CD4-positive, alpha-beta T cell treated with Interleukin-17A for 1 hour (primary cell): ENCODE results near the gene SSBP3.
"Not testable (repeated sequence)": the region's sequence is repeated elsewhere in the genome, so short reads cannot be mapped to it uniquely, and the experiment has no call there.

Source experiments
- DNase-seq: peaks from one replicate; pipeline ENCODE4 v3.0.0-alpha.2; 2020

Gene SSBP3

DNA sequence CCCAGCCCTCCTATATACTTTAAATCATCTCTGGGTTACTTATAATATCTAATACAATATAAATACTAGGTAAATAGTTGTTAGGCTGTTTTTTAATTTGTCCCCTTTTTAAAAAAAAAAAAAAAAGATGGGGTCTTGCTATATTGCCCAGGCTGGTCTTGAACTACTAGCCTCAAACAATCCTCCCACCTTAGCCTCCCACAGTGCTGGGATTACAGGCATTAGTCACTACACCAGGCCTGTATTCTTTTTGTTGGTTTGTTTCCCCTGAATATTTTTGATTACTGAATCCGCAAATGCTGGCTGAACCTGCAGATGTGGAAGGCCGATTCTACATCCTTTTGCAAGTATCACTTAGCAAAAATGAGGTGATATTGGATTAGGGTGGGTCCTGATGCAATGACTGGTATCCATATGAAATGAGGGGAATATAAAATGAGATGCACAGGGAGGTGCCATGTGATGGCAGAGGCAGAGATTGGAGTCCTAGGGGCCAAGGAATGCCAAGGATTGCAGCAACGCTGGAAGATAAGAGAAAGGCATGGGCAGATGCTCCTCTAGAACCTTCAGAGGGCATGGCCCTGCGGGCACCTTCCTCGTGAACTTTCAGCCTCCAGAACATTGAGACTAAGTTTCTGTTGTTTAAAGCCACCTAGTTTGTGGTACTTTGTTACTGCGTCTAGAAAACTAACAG is 58.8 kb downstream of the SSBP3 start:
- no peak for DNase-seq

DNA sequence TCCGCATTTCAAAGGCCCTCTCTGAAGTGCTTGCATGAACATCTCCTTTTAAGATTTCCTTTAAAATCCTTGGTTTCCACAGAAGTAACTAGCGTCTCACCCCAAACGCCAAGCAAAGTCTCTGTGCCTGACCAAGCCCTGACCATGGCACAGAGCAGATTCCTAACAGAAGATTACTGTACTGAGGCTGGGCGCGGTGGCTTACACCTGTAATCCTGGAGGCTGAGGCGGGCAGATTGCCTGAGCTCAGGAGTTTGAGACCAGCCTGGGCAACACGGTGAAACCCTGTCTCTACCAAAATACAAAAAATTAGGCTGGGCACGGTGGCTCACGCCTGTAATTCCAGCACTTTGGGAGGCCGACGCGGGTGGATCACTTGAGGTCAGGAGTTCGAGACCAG is 60.6 kb downstream of the SSBP3 start:
- not testable (repeated sequence) for DNase-seq

DNA sequence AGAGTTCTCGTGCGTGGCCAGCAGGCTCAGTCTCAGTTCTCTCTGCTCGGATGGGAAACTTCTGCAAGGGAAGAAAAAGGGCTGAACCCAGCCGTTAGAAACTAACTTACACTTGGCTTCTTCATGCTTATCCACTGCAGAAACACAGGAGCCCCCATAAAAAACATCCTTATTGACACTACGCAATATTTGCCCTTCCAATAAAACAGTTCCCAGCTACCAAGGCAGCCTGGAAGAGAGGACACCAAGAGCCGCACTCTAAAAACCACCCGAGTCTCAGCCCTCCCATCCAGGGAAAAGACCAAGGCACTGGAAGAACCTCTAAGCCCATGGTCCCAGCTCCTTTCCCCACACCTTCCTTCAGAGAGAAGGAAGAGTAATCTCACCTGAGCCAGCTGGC is 61.1 kb downstream of the SSBP3 start:
- no peak for DNase-seq

DNA sequence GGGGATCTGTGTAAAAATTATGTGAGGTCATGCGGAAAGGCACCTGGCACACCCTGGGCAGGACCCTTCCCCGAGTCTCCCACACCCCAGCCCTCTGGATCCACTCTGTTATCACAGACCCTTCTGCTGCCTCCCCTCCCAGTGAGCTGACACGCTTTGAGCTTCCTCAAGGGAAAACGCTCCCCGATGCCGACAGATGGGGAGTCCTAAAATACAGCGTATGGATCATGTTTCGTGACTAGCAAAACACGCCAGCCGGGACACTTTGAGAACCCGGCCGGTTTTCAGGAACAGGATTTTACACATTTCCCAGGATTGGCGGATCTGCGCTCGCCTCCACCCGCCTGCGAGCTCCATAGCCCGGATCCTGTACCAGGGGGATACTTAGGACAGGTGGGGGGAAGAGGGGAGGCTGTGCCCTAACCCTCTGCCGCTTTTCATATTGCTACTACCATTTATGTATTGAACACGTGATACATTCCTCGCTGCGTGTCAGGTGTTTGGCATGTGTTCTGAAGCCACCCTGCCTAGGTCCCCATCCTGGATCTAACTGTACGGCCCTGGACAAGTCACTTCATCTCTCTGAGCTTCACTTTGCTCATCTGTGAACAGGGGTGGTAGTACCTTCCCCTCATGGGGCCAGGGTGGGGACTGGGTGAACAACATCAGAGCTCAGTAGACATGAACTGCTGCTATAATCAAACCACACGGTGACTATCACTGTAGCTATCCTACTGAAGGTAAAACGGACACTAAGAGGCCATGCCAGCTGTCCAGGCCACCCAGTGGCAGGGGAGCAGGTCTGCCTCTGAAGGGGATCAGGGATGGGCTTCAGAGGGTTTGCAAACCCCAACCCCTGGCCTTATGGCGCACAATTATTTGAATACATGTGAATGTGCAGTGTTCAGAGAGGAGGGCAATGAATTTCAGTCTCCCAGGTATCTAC is 63.2 kb downstream of the SSBP3 start:
- no peak for DNase-seq

DNA sequence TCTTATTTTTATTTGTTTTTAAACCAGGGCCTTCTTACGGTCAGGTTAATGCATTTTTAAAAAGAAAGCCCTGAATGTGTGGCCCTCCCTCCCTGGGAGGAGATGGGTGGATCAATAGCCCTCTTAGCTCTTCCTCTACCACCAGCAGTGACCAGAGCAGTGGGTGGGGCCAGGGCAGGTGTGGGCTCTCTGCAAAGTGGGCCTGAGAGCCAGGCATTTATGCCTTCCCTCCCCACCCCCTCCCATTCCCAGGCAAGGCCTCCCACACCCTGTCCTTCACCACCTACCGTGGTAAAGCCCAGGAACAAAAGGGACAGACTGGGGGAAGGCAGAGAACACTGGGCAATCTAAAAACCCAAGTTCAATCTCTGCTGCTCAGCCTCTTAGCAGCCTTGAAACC is 63.9 kb downstream of the SSBP3 start:
- DNase-seq, result no peak

DNA sequence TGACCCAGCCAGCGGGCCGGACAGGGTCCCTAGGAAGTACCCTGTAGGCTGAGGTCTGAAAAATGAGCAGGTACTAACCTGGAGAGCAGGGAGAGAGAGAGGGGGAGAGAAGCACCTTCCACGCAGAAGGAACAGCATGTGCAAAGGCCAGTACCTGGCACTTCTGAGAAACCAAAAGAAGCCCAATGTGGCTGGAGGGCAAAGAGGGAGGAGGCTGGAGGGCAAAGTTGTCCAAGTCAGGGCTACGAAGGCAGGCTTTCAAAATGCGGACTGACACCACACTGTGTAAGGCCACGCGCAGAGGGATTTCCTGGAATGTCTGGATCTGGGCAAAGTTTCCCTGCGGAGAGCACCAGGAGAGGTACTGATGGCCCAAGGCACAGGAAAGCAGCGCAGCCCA is 64.4 kb downstream of the SSBP3 start:
- DNase-seq, result no peak

DNA sequence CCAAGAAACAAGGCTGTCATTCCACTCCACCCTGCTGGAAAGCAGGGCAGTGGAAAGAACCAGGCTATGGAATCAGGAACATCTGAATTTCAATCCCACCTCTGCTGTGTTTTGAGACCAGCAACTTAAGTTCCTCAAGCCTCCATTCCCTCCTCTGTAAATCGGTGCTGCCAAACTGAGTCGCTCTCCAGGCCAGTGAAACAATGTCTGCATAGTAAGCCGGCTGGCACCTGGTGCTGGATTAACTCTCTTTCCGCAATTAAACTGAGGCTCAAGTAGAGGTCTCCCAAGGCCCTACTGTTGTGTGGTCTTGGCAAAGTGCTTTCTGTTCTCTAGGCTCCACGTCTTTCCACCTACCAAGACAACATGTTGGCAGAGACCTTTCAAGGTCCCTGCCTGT is 65.3 kb downstream of the SSBP3 start:
- no peak for DNase-seq

DNA sequence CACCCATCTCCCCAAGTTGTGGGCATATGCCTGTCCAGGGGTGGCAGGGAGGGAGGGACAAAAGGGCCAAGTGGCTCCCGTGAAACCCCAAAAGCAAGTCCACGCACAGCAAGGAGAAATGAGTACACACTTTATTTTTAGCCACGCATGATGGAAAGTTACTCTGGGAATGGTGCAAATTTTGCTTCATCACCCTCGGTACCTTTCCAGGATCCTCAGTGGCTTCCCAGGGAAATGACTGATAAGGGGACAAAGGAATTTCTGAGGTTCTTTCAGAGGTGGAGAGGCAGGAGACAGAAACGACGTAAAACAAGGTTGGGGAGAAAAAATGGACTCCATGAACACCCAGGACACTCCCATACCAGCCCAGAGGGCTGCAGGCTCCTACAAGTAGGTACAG is 65.8 kb downstream of the SSBP3 start:
- no peak for DNase-seq

DNA sequence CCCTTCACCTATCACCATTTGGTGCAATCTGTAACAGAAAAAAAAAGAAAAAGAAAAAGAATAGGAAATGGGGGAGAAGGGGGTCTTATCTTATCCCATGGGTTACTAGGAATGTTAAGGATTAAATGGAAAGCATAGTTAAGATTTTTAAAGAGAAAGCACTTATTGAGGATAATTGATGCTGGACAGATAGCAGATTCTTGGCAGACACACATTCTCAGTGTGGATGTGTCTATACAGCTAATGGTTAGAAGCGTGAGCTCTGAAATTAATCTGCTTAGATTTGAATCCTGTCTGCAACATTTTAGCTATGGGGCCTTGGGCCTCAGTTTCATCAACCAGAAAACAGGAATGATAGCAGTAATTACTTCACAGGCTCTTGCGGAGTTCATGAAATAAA is 67.1 kb downstream of the SSBP3 start:
- no peak for DNase-seq

DNA sequence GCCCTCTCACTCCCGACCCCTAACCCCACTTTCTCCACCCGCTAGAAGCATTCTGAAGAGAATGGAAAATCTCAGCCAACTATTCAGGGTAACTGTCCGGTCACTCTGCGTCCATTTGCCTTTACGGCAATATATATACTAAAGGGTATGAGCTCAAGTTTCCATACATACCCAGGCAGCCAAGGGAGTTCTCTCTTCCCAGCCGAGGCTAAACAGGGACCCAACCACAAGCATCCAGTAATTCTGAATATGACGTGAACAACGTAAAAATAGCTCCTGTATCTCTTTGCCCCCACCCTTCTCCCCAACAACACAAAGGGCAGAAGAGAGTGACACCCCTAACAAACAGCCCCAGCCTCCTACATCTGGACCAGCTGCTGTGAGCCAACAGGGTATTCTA is 67.7 kb downstream of the SSBP3 start:
- no peak for DNase-seq

DNA sequence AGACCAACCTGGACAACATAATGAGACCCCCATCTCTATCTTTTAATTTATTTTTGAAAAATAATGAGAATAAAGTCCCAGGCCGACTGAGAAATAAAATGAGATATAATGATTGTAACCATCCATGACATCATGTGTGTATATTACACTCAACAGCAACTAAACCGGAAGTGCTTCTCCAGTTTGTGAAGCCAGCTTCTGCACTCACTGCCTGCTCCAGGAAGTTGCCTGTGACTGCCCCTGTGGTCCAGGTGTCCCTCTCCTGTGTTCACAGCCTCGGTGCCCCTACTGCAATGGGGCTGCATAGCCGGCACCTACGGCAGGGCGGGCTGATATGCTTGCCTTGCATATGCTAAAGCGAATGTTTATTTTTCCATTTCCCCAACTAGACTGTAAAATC is 68.3 kb downstream of the SSBP3 start:
- DNase-seq, result no peak

DNA sequence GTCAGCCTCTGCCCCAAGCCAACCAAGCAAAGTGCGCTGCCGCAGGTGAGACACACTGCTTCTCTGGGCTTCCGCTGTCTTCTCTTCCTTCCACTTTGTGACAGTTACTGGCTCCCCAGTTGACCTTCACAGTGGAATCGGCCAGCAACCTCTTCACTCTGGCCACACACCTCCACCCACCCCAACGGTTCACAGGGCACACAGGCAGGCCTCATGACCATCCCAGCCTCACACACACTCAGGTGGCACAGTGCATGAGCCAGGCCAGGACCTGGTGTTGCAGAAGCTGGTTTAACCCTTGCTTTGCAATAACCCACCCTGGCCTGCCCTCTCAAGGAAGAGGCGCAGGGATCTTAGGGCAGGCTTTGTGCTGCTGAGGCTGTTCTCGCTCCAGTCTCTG is 69.2 kb downstream of the SSBP3 start:
- no peak for DNase-seq

DNA sequence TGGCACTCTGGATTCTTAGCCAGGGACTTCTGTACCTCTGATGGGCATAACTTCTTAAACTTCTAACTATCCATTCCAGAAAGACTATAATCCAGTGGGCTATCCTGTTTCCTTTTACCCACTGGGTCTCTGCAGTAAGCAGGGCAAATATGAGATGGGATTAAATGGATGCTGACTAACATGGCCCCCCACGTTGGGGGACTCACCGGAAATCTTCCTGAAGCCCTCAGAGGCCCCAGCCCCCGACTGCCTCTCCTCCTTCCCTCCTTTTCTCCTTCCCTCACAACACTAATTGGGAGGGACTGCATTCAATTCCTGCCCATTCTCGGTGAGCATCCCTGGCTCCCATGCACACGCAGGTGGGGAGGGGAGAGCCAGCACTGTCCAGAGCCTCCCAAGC is 70.1 kb downstream of the SSBP3 start:
- DNase-seq, result no peak

DNA sequence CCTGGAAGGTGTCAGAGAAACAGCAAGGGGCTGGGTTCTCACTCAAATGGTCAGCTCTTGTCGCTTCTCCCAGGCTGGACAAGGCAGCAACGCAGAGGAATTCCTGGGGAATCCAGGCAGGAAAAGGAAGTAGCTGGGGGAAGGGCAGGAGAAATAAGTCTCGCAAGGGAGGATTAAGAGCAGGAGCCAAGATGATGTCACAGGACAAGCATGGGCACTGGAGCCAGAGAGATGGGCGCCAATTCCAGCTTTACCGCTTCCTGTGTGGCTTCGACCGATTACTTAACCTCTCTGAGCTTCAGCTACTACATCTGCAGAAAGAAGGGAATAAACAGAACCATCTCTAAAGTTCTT is 70.5 kb downstream of the SSBP3 start:
- no peak for DNase-seq

DNA sequence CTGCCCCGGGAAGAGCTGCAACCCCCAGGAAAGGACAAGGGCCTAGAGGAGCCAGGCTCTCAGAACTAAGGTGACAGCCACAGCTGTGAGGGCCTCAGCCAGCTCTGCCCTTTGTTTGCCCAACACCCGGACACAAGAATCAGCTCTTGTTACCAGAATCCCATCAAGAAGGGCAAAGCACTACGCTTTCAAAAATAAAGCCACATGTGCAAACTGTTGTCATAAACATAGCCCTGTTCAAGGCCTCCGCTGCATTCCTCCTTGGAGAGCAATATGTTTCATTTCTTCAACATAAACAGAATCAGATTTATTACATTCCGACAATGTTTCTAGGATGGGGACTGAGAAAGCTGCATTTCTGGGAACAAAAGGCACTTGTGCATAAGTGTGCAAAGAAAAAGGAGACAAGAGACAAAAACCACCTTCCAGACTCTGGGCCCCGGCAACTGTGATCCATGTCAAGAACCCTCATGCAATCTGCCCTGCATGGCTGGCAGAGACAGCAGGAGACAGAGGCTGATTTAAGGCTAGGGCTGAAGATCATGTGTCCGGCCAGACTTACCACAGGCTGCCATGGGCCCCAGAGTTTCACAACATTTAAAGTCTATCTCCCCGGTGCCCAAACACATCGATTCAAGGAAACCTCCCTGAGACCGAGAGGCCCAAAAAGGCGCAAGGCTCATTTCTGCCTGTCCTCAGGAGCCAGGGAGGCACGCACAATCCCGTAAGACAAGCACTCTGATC is 71.0 kb downstream of the SSBP3 start:
- no peak for DNase-seq

DNA sequence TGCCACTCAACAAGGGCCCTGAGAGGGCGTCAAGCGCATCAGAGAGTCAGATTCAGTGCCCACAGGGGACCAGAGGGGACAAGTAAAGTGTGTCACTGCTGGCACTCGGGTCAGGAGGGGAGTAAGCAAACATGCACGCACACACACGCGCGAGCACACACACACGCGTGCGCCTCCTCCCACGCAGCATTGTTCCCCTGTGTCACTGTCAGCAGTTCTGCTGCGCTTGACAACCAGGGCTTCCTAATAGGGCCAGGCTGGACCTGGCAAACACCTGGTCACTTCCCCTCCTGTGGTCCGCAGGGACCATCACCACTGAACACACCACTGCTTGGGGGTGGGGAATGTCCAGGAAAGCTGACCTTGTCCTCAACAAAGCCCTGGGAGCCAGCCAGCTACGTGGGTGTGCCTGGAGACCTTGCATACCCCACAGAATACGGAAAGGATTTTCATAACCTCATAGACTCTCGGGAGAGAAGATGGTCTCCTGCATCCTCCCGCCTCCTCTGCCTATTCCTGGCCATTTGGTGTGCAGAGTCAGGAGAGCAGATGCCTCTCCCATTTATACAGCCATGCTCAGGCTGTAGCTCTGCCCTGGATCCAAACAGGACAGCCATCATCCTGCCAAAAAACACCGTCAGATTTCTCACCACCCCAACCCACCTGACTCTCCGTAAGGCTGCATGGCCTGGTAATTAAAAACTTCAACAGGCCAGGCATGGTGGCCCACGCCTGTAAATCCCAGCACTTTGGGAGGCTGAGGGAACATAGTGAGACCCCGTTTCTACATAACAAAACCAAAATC is 73.2 kb downstream of the SSBP3 start:
- no peak for DNase-seq

DNA sequence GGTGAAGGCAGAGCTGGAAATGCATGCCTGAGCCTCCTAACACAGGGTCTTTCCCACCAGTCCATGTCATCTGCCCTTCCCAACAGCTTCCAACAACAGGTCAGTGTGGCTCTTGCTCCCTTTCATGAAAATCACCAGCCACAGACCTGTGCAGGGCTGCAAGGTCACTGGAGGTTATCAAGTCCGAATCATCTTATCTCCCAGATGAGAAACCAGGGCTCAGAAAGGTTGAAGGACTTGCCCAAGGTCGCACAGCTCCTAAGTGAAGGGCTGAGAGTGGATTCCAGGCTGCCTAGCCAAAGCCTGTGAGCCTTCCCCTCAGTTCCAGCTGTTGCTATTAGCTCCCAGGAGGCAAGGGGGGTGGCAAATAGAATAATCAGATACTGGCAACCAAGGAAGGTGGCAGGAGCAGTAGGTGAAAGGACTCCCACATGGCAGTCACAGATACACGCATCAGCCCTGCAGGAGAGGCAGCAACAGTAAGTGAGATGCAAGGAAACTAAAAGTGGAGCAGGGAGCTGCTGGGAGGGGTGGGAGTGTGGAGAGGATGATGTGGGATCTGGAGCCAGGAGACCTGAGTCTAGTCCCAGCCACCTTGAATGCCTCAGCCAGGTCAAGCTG is 74.2 kb downstream of the SSBP3 start:
- no peak for DNase-seq

DNA sequence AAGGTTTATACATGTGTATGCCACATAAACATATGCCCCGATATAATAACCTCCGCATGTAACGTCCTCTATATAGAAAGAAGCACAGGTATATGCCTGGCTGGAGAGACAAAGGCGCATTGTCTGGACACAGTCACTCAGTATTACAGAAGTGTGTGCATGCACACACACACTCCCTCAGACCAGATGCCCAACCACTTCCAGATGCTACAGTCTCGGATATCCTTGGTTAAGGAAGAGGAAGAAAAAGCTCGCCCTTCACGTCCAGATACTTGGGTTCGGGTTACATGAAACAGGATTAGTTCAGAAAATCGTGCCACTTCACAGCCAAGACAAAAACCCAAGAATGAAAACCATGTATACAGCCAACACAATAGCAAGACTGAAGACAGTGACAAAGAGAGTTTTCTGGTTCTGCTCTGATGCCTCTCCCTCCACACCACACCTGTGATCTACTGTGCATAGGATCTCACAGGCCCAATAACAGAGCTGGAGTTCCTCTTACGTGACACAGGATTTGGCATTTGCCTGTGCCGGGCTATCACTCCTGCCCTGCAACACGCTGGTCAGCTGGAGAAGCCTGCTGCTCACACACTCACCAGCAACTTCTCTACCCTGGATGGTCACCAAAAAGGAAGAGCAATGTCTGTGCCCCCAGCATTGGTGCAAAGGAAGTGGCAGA is 75.0 kb downstream of the SSBP3 start:
- DNase-seq, result no peak

DNA sequence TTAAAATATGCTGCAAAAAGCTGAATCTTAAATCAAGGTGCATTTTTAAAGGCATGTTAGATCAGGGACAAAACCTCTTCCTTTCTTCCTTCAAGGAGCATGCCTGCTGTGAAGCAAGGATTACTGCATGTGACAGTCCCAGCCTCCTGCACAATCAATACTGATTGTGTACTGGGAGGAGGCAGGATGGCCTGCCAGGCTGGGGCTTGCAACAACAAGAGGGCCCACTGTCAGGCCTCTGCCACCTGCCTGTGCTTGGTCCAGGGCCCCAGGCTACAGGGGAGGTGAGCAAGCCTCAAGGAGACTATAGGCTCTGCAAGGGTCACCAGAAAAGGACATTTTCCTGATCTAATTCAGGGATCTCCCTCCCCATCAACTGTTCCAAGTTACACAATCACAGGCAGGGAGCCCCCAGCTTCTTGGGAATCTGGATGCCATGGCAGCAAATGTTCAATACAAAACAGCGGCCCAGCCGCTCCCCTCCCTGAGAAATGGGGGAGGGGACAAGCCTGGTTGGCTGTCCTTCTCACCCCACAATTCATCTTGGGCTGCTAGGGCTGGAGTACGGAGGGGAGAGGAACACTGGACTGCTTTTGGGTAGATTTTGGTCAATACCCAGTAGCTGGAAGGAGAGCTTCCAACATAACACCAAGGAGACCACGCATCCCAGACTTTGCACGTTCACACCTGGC is 76.7 kb downstream of the SSBP3 start:
- no peak for DNase-seq

DNA sequence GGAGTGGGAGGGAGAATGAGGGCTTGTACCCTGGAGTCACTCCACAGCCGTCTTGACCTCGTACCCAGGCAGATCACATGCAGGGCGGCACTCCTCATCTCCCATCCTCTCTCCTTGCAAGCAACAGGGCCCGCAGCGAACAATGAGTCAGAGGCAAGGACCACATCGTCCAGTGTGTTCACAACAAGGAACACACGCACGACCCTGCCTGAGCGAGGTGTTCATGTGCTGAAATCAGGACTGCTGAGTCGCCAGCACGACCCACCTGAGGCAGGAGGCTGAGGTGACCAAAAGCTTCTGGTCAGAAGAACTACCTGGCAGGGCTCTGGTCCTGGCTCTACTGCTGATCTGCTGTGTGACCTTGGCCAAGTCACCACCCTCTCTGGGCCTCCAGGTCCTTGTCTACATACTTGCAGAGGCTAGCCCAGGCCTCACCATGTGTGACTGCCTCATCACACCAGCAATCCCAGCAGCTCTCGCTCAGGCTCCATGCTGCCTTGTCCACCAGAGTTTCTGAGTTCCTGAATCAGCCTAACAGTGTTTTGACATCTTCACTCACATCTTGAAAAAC is 78.0 kb downstream of the SSBP3 start:
- no peak for DNase-seq
